Measurements from ENCODE around the gene ELL3. TPM values are rescaled to one million over a fixed set of nuclear protein-coding genes. Genes with fewer than 3 reads are reported as not detected.

ELL3 gene
- total RNA-seq, 1 donor, result 1.7 TPM

- Histone ChIP-seq H3K9me3 (ENCODE audit: low read depth, low read length) (no peaks in the 10 kb centered on the region), H3K27me3 (ENCODE audit: insufficient read depth, low read length) (no peaks in the 10 kb centered on the region), H3K4me1 (ENCODE audit: insufficient read depth, low read length) (peaks cover 63% of the 10 kb centered on the region), H3K4me3 (ENCODE audit: low read length) (no peak overlapping the region)
Observed at GRCh38 chr15:43795997-43796396, 19.2 kb upstream of the ELL3 start.

DNA sequence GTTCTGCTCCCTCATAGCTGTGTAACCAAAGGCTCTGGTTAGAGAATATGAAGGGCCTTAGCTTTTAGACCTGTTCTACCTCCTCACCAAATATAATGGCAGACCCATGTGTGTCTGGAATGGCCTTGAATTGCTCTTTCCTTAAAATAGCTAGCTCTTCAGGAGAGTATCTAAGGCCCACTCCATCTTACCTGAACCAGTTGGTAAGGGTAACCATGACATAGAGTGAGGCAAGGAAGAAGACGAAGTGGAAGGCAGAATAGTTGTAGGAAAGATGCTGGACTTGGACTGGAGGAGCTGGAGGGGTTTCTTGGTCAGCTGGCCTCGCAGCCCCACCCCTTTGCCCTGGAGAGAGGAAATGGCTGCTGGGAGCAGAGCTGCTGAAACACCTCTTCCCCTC lies 18.4 kb upstream of the ELL3 start:
- H3K4me1 ChIP-seq (ENCODE audit: insufficient read depth, low read length), result peaks cover 59% of the 10 kb centered on the region
- no peaks in the 10 kb centered on the region for H3K27me3 ChIP-seq (ENCODE audit: insufficient read depth, low read length)
- H3K9me3 ChIP-seq (ENCODE audit: low read depth, low read length), result no peaks in the 10 kb centered on the region
- H3K4me3 ChIP-seq (ENCODE audit: low read length), result no peak overlapping the region

GRCh38 chr15:43794269-43795037 lies 17.7 kb upstream of the ELL3 start:
- Histone ChIP-seq H3K9me3 (ENCODE audit: low read depth, low read length) (no peaks in the 10 kb centered on the region), H3K27me3 (ENCODE audit: insufficient read depth, low read length) (no peaks in the 10 kb centered on the region), H3K4me1 (ENCODE audit: insufficient read depth, low read length) (peaks cover 52% of the 10 kb centered on the region), H3K4me3 (ENCODE audit: low read length) (no peak overlapping the region)

- Histone ChIP-seq H3K4me1 (ENCODE audit: insufficient read depth, low read length) (peaks cover 46% of the 10 kb centered on the region), H3K4me3 (ENCODE audit: low read length) (no peak overlapping the region)
Observed at GRCh38 chr15:43793647-43794046, 16.9 kb upstream of the ELL3 start.

DNA sequence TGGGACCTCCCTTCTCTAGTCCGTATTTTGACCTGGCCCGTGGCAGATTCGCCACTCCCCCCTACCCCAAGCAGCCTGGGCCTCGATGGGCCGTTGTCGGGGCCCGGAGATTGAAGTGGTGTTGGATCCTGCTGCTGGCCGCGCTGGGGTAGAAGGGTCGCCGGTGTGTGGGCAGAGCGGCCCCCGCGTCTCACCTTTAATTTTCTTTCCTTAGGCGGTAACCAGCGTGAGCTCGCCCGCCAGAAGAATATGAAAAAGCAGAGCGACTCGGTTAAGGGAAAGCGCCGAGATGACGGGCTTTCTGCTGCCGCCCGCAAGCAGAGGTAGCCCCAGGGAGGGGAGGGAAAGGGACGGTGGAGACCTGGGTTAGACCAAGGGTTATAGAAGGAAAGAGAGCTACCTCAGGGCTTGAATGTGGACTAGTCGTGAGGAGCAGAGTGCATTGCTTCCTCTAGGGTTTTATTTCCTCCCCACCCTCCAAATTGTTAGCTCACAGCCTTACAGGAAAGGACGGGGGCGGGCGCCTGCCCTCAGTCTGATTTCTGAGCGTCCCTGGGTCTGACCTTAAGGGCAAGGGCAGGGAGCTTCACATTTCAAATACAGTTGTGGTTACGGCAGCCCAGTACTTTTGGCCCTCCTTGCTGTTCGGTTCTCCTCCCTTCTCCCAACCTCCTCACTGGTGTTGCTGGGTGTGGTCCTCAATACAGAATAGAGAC lies 16.2 kb upstream of the ELL3 start:
- Histone ChIP-seq H3K9me3 (ENCODE audit: low read depth, low read length) (no peaks in the 10 kb centered on the region), H3K27me3 (ENCODE audit: insufficient read depth, low read length) (no peaks in the 10 kb centered on the region), H3K4me1 (ENCODE audit: insufficient read depth, low read length) (peaks cover 39% of the 10 kb centered on the region), H3K4me3 (ENCODE audit: low read length) (peak overlapping the region; percentile 100)

More at GRCh38 chr15:43793647-43794046, 16.9 kb upstream of the ELL3 start:
- no peaks in the 10 kb centered on the region for H3K27me3 ChIP-seq (ENCODE audit: insufficient read depth, low read length)
- H3K9me3 ChIP-seq (ENCODE audit: low read depth, low read length), result no peaks in the 10 kb centered on the region

DNA sequence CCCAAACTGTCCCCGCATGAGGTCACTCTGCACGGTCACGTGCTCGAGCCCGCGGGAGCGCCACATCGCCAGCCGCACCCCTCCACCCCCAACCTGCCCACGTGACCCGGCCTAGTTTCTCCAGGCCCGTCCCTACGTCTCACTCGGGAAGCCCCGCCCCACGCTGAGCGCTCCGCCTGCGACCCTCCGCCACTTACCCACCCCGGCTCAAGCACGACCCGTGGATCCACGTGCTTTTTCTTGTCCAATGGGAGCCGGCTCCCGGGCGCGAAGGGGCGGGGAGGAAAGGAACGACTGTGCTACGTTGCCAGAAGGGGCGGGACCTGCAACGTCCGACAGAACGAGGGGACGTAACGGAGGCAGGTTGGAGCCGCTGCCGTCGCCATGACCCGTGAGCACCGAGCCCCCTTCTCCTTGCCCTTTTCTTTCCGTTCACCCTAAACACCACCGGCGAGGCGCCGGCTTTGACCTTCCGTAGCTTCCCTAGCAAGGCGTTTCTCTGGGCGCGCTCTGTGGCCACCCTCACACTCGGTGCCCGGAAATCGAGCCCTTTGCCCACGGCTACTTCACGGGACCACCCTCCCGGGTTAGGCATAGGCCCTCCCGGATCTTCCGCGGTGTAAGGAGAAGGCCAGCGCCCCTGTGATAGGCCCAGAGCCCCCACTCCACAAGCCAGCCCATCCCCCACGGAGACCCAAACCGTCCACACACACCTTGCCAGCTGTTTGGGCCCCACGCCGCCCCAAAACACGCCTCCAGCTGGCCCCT lies 15.4 kb upstream of the ELL3 start, which contains the start of gene SERF2:
TSS of gene SERF2 (plus strand) at position 328 of the 768 bp plus-strand sequence. CDS start at position 385, 57 bp downstream.
- H3K27me3 ChIP-seq (ENCODE audit: insufficient read depth, low read length), result no peaks in the 10 kb centered on the region
- peaks cover 35% of the 10 kb centered on the region for H3K4me1 ChIP-seq (ENCODE audit: insufficient read depth, low read length)
- peak within 1 kb of the TSS; percentile 100 for H3K4me3 ChIP-seq (ENCODE audit: low read length)
- H3K9me3 ChIP-seq (ENCODE audit: low read depth, low read length), result no peaks in the 10 kb centered on the region

DNA sequence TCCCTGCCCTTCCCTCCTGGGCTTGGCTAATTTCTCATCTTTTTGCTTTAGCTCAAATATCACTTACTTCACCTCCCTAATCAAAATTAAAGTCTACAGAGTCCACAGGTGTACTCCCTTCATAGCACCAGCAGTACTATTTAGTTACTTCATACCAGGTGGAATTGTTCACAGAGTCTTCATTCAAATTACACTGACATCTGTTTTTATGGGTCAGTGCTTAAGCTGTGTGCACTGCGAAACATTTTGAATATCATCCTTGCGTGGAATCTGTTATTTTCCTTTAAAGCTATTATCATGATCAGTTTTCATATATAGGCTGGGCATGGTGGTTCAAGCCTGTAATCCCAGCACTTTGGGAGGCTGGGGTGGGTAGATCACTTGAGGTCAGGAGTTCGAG lies 12.6 kb upstream of the ELL3 start:
- Histone ChIP-seq H3K4me3 (ENCODE audit: low read length) (no peak overlapping the region), H3K9me3 (ENCODE audit: low read depth, low read length) (no peaks in the 10 kb centered on the region), H3K27me3 (ENCODE audit: insufficient read depth, low read length) (no peaks in the 10 kb centered on the region), H3K4me1 (ENCODE audit: insufficient read depth, low read length) (peaks cover 21% of the 10 kb centered on the region)

GRCh38 chr15:43779016-43779415 lies 2.2 kb upstream of the ELL3 start:
- Histone ChIP-seq H3K4me3 (ENCODE audit: low read length) (no peak overlapping the region), H3K27me3 (ENCODE audit: insufficient read depth, low read length) (no peaks in the 10 kb centered on the region), H3K9me3 (ENCODE audit: low read depth, low read length) (no peaks in the 10 kb centered on the region), H3K4me1 (ENCODE audit: insufficient read depth, low read length) (peaks cover 25% of the 10 kb centered on the region)

GRCh38 chr15:43777267-43777914 lies 625 bp upstream of the ELL3 start:
- H3K4me1 ChIP-seq (ENCODE audit: insufficient read depth, low read length), result peaks cover 25% of the 10 kb centered on the region
- H3K27me3 ChIP-seq (ENCODE audit: insufficient read depth, low read length), result no peaks in the 10 kb centered on the region
- H3K9me3 ChIP-seq (ENCODE audit: low read depth, low read length), result no peaks in the 10 kb centered on the region
- peak overlapping the region; percentile 85 for H3K4me3 ChIP-seq (ENCODE audit: low read length)

- no peaks in the 10 kb centered on the region for H3K9me3 ChIP-seq (ENCODE audit: low read depth, low read length)
- H3K4me1 ChIP-seq (ENCODE audit: insufficient read depth, low read length), result peaks cover 31% of the 10 kb centered on the region
- no peaks in the 10 kb centered on the region for H3K27me3 ChIP-seq (ENCODE audit: insufficient read depth, low read length)
- H3K4me3 ChIP-seq (ENCODE audit: low read length), result peak overlapping the region; percentile 85
Observed at GRCh38 chr15:43776101-43776717, 557 bp downstream of the ELL3 start.

DNA sequence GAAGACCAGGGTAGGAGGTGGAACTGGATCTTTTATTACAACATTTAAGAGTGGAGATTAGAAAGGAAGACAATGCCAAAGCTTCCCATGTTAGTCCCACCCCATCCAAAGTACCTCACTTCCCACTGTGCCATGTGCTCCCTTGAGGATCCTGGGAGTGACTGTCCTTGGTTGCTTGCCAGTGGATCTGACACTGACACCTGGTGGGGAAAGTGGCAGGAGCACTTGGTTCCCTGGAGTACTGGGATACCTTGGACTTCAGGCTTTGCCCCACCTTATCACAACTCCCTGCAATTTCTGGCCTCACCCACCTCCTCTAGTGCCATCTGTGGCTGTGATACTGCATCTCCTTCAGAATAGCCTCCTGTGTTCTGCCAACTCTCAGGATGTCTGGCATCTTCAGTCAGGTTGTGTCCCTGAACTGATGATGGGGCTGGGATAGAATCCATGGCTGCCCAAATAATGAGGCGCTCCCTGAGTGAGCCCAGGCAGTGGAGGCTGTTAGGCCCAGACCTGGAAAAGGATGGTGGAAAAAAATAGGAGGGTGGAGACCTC lies 1.3 kb downstream of the ELL3 start:
- no peak overlapping the region for H3K4me3 ChIP-seq (ENCODE audit: low read length)
- H3K9me3 ChIP-seq (ENCODE audit: low read depth, low read length), result no peaks in the 10 kb centered on the region
- no peaks in the 10 kb centered on the region for H3K27me3 ChIP-seq (ENCODE audit: insufficient read depth, low read length)

DNA sequence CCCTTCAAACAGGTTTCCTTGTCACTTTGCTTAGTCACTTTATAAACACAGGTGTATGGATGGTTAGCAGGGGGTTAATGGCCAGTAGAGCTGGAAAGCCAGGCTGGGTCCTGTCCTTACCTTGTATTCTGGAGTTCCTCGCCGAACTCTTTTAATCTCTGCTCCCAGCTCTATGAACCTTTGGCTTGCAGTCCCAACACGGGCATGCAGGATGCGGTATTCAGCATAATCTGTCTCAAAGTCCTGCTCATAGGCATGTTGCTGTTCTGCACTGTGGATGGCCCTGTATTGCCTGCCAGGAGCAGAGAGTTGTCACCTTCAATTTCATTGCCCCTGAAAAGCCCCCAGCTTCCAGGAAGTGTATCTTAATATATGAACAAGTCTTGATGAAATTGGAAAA lies 2.7 kb downstream of the ELL3 start:
- no peaks in the 10 kb centered on the region for H3K9me3 ChIP-seq (ENCODE audit: low read depth, low read length)
- no peaks in the 10 kb centered on the region for H3K27me3 ChIP-seq (ENCODE audit: insufficient read depth, low read length)
- peaks cover 31% of the 10 kb centered on the region for H3K4me1 ChIP-seq (ENCODE audit: insufficient read depth, low read length)
- no peak overlapping the region for H3K4me3 ChIP-seq (ENCODE audit: low read length)

More for the DNA sequence above, 1.3 kb downstream of the ELL3 start:
- peaks cover 31% of the 10 kb centered on the region for H3K4me1 ChIP-seq (ENCODE audit: insufficient read depth, low read length)

- Histone ChIP-seq H3K9me3 (ENCODE audit: low read depth, low read length) (no peaks in the 10 kb centered on the region), H3K4me1 (ENCODE audit: insufficient read depth, low read length) (peaks cover 24% of the 10 kb centered on the region), H3K4me3 (ENCODE audit: low read length) (no peak overlapping the region), H3K27me3 (ENCODE audit: insufficient read depth, low read length) (no peaks in the 10 kb centered on the region)
Observed at GRCh38 chr15:43772624-43773023, 4.1 kb downstream of the ELL3 start.

DNA sequence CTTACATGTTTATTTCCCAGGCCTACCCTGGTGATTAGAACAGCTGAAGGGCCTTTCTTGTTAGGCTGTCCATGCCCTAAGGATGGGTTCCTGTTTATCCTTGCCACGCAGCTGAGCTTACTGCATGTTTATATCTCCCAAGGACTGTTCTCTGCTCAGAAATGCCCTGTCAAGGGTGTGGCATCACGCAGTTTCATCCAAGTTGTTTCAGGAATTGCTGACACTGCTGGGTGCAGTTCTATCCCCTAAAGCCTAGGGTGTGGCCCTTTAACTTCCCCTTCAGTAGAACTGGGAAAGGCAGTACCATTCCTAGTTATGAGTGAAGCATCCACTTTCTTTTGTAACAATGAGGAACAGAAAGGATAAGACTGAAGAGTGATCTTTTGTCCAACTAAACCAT lies 5.0 kb downstream of the ELL3 start:
- H3K27me3 ChIP-seq (ENCODE audit: insufficient read depth, low read length), result no peaks in the 10 kb centered on the region
- H3K9me3 ChIP-seq (ENCODE audit: low read depth, low read length), result no peaks in the 10 kb centered on the region
- peaks cover 21% of the 10 kb centered on the region for H3K4me1 ChIP-seq (ENCODE audit: insufficient read depth, low read length)
- no peak overlapping the region for H3K4me3 ChIP-seq (ENCODE audit: low read length)

All from mononuclear cell (primary cell).